ENCODE data around the gene TMEM238.
"Not testable (repeated sequence)": the region's sequence is repeated elsewhere in the genome, so short reads cannot be mapped to it uniquely, and the experiment has no call there.

TMEM238 gene

GRCh38 chr19:55423225-55424005 is 39.3 kb upstream of the TMEM238 start:
- ChIA-PET CTCF (interaction anchor here (0.6 kb wide), 1 partner anchor 830 kb away, joined by 3 read pairs; no protein-coding TSS in a partner anchor), POLR2A (no interaction called here)
- TF ChIP-seq FOXM1 (IDR thresholded peaks at IDR 0.05; ENCODE audit: borderline replicate concordance): no peak
- no peak for TF ChIP-seq SP1 (IDR thresholded peaks at IDR 0.05)
- no peak for TF ChIP-seq ZNF384 (IDR thresholded peaks at IDR 0.05)
- TF ChIP-seq LEF1 (IDR thresholded peaks at IDR 0.05; ENCODE audit: borderline replicate concordance): no peak
- TF ChIP-seq CTBP1 (IDR thresholded peaks at IDR 0.05; ENCODE audit: borderline replicate concordance): no peak
- no peak for TF ChIP-seq FOXA1 (IDR thresholded peaks at IDR 0.05)
- TF ChIP-seq SUZ12 (IDR thresholded peaks at IDR 0.05): no peak
- no peak for TF ChIP-seq L3MBTL2 (conservative IDR thresholded peaks at IDR 0.05)
- TF ChIP-seq PKNOX1 (IDR thresholded peaks at IDR 0.05): no peak
- TF ChIP-seq FOXK2 (IDR thresholded peaks at IDR 0.05): no peak
- no peak for TF ChIP-seq TARDBP (IDR thresholded peaks at IDR 0.05)
- no peak for TF ChIP-seq ARNT (IDR thresholded peaks at IDR 0.05)
- no peak for TF ChIP-seq ELF4 (IDR thresholded peaks at IDR 0.05)
- no peak for TF ChIP-seq NFRKB (IDR thresholded peaks at IDR 0.05)
- no peak for TF ChIP-seq HDGF (IDR thresholded peaks at IDR 0.05; ENCODE audit: borderline replicate concordance)
- no peak for TF ChIP-seq BHLHE40 (IDR thresholded peaks at IDR 0.05; ENCODE audit: borderline replicate concordance)
- DNase-seq (ENCODE audit: extremely low spot score): no peak

- CTCF ChIA-PET; DNase-seq (ENCODE audit: extremely low spot score): not testable (repeated sequence)
- POLR2A ChIA-PET: interaction anchor here (2.2 kb wide), 1 partner anchor 14 kb away, joined by 6 read pairs; the partner anchor contains the start of gene UBE2S
These were observed 37.2 kb upstream of the TMEM238 start for GRCh38 chr19:55421281-55421680.

- TF ChIP-seq LEF1 (IDR thresholded peaks at IDR 0.05; ENCODE audit: borderline replicate concordance) (no peak), ARNT (IDR thresholded peaks at IDR 0.05) (no peak), ELF4 (IDR thresholded peaks at IDR 0.05) (no peak), SP1 (IDR thresholded peaks at IDR 0.05) (no peak), ZNF384 (IDR thresholded peaks at IDR 0.05) (no peak), BHLHE40 (IDR thresholded peaks at IDR 0.05; ENCODE audit: borderline replicate concordance) (no peak), SUZ12 (IDR thresholded peaks at IDR 0.05) (no peak), HDGF (IDR thresholded peaks at IDR 0.05; ENCODE audit: borderline replicate concordance) (no peak), NFRKB (IDR thresholded peaks at IDR 0.05) (no peak), CTBP1 (IDR thresholded peaks at IDR 0.05; ENCODE audit: borderline replicate concordance) (no peak), PKNOX1 (IDR thresholded peaks at IDR 0.05) (no peak), FOXK2 (IDR thresholded peaks at IDR 0.05) (no peak), TARDBP (IDR thresholded peaks at IDR 0.05) (no peak), FOXA1 (IDR thresholded peaks at IDR 0.05) (no peak), L3MBTL2 (conservative IDR thresholded peaks at IDR 0.05) (no peak), FOXM1 (IDR thresholded peaks at IDR 0.05; ENCODE audit: borderline replicate concordance) (no peak)
- DNase-seq (ENCODE audit: extremely low spot score): no peak
- POLR2A ChIA-PET: interaction anchor here (2.2 kb wide), 1 partner anchor 12 kb away, joined by 6 read pairs; the partner anchor contains the start of gene UBE2S
- CTCF ChIA-PET: interaction anchor here (0.6 kb wide), 1 partner anchor 132 kb away, joined by 3 read pairs; no protein-coding TSS in a partner anchor
These were observed 35.6 kb upstream of the TMEM238 start for GRCh38 chr19:55419624-55420236.

GRCh38 chr19:55419103-55419502 is 35.0 kb upstream of the TMEM238 start:
- DNase-seq (ENCODE audit: extremely low spot score): no peak
- ChIA-PET POLR2A (interaction anchor here (2.2 kb wide), 1 partner anchor 12 kb away, joined by 6 read pairs; the partner anchor contains the start of gene UBE2S), CTCF (interaction anchor here (0.7 kb wide), 1 partner anchor 122 kb away, joined by 3 read pairs; no protein-coding TSS in a partner anchor)
- no peak for TF ChIP-seq NFRKB (IDR thresholded peaks at IDR 0.05)
- no peak for TF ChIP-seq FOXM1 (IDR thresholded peaks at IDR 0.05; ENCODE audit: borderline replicate concordance)
- TF ChIP-seq CTBP1 (IDR thresholded peaks at IDR 0.05; ENCODE audit: borderline replicate concordance): no peak
- TF ChIP-seq FOXK2 (IDR thresholded peaks at IDR 0.05): no peak
- no peak for TF ChIP-seq ARNT (IDR thresholded peaks at IDR 0.05)
- TF ChIP-seq BHLHE40 (IDR thresholded peaks at IDR 0.05; ENCODE audit: borderline replicate concordance): no peak
- TF ChIP-seq ELF4 (IDR thresholded peaks at IDR 0.05): no peak
- no peak for TF ChIP-seq ZNF384 (IDR thresholded peaks at IDR 0.05)
- TF ChIP-seq SP1 (IDR thresholded peaks at IDR 0.05): no peak

- TF ChIP-seq FOXA1 (IDR thresholded peaks at IDR 0.05) (no peak), L3MBTL2 (conservative IDR thresholded peaks at IDR 0.05) (peak; percentile 91)
- peak; percentile 74 for DNase-seq (ENCODE audit: extremely low spot score)
- POLR2A ChIA-PET: interaction anchor here (0.7 to 1.0 kb wide), 2 partner anchors 138 to 159 kb away, joined by 3 read pairs; partner anchors contain the start of gene PPP6R1
- CTCF ChIA-PET: interaction anchor here (0.6 to 1.6 kb wide), 4 partner anchors 9 to 236 kb away, joined by 3 to 5 read pairs (median 4); no protein-coding TSS in a partner anchor
These were observed 34.1 kb upstream of the TMEM238 start for GRCh38 chr19:55418185-55418584.

- TF ChIP-seq SP1 (IDR thresholded peaks at IDR 0.05): no peak
- no peak for TF ChIP-seq NFRKB (IDR thresholded peaks at IDR 0.05)
- no peak for TF ChIP-seq TARDBP (IDR thresholded peaks at IDR 0.05)
- TF ChIP-seq ELF4 (IDR thresholded peaks at IDR 0.05): no peak
- no peak for TF ChIP-seq SUZ12 (IDR thresholded peaks at IDR 0.05)
- no peak for TF ChIP-seq ARNT (IDR thresholded peaks at IDR 0.05)
- TF ChIP-seq PKNOX1 (IDR thresholded peaks at IDR 0.05): no peak
- no peak for TF ChIP-seq CTBP1 (IDR thresholded peaks at IDR 0.05; ENCODE audit: borderline replicate concordance)
- no peak for TF ChIP-seq FOXK2 (IDR thresholded peaks at IDR 0.05)
- no peak for TF ChIP-seq LEF1 (IDR thresholded peaks at IDR 0.05; ENCODE audit: borderline replicate concordance)
- no peak for TF ChIP-seq HDGF (IDR thresholded peaks at IDR 0.05; ENCODE audit: borderline replicate concordance)
- no peak for TF ChIP-seq ZNF384 (IDR thresholded peaks at IDR 0.05)
- TF ChIP-seq FOXM1 (IDR thresholded peaks at IDR 0.05; ENCODE audit: borderline replicate concordance): no peak
- TF ChIP-seq FOXA1 (IDR thresholded peaks at IDR 0.05): no peak
- TF ChIP-seq L3MBTL2 (conservative IDR thresholded peaks at IDR 0.05): no peak
- no peak for TF ChIP-seq BHLHE40 (IDR thresholded peaks at IDR 0.05; ENCODE audit: borderline replicate concordance)
- ChIA-PET CTCF (interaction anchor here (1.6 kb wide), 1 partner anchor 8 kb away, joined by 4 read pairs; no protein-coding TSS in a partner anchor), POLR2A (no interaction called here)
- DNase-seq (ENCODE audit: extremely low spot score): no peak
These were observed 26.1 kb upstream of the TMEM238 start for GRCh38 chr19:55410168-55410567.

- POLR2A ChIA-PET: interaction anchor here (0.6 to 3.8 kb wide), 4 partner anchors 17 to 195 kb away, joined by 3 to 72 read pairs (median 4); partner anchors contain the start of genes ISOC2 and KMT5C
- not testable (repeated sequence) for DNase-seq (ENCODE audit: extremely low spot score)
- CTCF ChIA-PET: interaction anchor here (1.6 kb wide), 1 partner anchor 9 kb away, joined by 4 read pairs; no protein-coding TSS in a partner anchor
These were observed 25.1 kb upstream of the TMEM238 start for GRCh38 chr19:55409179-55409578.
